ENCODE measurements around the gene HSD3B7.
"Not testable (repeated sequence)": the region's sequence is repeated elsewhere in the genome, so short reads cannot be mapped to it uniquely, and the experiment has no call there.

HSD3B7 gene

DNA sequence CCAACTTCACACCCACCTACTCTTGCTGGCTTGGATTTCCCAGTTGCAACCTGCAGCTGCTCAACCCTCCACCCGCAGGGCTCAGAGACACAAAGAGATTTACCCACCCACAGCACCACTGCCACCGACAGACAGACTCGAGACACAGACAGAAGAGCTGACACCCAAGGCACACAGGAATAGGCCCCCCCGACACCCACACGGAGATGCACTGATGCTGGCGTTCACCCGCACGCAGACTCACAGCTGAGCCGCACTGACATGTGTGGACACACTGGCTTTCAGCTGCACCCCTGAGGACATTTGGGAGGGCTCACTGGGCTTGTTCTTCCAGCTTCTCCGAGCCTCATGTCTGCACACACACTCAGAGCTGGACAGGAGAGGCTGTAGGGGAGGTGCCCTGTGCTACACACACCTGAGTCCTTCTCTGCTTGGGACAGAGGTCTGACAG lies 17.3 kb downstream of the HSD3B7 start:
- DNase-seq: no peak

DNA sequence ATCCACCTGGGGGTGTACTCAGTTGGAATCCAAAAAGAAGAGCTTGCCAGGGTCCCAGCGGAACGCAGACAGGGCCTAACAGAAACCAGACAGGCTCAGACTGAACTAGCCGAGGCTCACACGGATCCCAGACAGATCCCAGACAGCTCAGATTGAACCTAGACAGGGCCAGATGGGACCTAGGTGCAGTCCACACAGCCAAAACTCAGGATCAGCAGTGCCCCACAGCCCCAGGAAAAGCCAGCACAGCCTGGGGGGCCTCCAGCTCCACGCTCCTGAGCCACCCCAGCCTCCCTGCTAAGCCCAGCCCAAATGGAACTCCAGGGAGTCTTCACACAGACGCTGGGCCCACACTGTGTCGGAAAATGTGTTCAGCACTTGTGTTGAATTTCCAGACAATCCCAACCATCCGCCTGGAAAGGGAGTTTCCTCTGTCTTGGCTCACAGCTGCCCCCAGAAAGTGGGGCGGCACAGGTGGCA lies 17.9 kb downstream of the HSD3B7 start:
- no peak for DNase-seq

DNA sequence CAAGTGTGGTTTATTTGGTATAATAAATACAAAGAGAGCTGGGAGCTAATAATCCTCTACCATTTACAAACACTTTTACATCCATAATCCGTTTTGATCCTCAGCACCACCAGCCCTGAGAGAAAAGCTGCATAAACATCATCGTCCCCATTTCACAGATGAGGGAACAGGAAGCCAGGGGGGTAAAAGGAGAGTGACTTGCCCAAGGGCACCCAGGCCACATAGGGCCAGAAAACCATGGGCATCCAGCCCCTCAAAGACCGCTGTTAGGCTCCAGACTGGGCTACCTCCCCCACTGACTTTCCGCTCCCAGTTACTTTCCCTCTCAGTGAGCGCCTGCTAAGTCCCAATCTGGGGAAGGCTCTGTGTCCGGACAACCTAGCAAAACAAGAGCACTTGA lies 18.7 kb downstream of the HSD3B7 start:
- no peak for DNase-seq

DNA sequence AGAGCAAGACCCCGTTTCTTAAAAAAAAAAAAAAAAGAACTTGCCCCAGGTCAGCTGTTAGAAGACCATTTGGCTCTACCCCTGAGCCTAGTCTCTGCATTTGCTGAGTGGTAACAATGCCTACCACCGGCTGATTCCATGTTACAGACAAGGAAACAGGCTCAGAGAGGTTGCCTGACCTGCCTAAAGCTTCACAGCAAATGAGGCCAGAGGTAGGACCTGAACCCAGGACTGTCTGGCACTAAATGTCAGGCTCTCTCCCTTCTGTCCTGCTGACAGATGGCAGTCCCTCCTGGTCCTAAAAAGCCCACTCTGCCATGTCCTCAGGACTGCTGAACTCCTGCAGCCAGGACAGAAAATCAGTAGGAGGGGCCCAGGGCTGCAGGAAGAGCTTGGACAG lies 19.7 kb downstream of the HSD3B7 start:
- DNase-seq: no peak

DNA sequence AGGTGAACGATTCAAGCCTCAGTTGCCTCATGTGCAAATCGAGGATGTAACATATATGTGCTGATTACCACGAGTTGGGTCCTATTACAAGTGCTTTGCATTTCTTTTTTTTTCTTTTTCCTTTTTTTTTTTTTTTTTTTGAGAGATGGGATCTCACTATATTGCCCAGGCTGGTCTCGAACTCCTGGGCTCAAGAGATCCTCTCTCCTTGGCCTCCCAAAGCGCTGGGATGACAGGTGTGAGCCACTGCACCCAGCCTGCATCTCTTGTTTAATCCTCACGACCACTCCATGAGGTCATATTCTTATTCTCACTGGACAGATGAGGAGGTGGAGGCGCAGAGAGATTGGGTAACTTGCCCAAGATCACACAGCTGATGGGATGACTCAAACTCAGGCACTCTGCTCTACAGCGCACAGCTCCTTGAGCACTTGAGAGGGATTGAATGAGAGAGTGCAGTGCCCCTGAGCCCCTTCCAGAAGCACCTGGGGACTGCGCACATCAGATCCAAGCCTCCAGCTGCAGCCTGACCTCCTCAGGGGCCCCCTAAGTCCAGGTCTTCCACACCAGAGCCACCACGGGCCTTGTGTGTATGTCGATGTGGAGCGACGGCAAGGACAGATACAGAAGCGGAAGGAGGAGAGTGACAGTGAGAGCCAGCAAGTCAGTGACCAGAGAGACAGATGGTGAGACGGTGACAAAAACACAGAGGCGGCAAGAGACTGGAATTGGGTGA lies 20.5 kb downstream of the HSD3B7 start:
- no peak for DNase-seq

DNA sequence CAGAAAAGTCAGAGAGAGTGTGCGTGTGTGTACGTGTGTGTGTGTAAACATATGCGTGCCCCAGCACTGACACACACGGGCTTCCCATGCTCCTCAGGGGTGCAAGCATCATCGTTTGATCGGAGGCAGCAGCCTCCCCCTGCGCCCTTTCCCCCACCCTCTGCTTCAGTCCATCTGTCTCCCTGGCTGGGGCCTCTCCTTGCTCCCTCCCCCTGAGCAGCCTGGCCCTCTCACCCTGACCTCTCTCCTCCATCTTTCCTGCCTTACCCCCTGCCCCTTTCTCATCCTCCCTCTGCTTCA lies 21.0 kb downstream of the HSD3B7 start:
- DNase-seq: no peak

DNA sequence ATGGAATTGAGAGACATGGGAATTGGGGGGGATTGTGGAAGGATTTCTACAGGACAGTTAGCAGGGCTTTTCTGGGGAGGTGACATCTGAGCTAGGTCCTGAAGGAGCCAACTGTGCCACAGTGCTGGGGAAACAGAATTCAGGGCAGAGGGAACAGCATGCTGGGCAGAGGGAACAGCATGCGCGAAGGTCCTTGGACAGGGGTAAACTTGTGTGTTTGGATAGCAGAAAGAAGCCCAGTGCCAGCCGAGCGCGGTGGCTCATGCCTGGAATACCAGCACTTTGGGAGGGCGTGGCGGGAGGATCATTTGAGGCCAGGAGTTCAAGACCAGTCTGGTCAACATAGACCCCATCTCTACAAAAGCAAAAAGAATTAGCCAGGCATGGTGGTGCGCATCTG lies 21.6 kb downstream of the HSD3B7 start:
- DNase-seq: no peak

DNA sequence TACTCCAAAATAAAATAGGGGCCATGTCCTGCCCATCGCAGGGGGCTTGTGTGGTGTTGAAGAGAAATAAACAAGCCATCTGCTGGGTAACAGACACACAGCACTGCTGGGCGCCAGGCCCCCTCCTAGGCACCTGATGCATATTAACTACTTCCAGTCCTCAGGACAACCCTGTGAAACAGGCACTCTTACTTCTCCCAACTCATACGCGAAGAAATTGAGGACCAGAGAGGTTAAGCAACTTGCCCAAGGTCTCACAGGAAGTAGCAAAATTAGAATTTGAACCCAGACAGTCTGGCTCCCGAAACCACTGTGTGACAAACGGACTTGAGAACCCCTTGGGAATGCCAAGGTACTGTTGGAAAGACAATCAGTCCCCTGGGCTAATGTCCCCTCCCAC lies 22.7 kb downstream of the HSD3B7 start:
- DNase-seq: no peak

DNA sequence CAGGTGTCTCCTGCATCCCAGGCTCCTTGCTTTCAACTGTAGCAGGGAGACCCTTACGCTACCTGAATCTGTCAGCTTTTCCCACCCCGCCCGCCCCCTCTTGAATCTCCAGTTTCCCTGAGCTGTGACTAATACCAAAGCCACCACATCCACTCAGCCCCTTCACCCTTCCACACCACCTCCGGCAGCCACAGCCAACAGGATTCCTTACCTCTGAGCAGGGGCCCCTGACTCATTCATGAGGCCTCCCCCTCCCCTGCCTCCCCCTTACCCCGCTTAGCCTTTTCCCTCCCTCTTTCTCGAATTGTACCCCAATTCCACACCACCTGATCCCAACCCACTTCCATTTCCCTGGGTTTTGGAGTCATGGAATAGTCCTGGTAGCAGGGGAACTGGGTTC lies 23.1 kb downstream of the HSD3B7 start:
- DNase-seq: no peak

DNA sequence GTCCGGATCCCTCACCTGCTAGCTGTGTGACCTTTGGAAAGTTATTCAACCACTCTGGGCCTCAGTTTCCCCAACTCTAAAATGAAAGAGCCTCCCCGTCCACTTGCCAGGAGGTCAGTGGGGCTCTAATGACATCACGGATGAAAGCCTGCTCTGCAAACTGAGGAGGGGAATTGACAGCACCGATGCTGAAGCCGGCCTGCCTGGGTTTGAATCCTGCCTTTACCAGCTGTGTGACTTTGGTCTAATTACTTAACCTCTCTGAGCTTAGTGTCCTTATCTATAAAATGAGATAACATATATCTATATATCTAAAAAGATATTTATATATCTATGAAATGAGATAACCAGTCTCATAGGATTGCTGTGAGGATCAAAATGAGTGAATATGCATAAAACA lies 23.5 kb downstream of the HSD3B7 start:
- no peak for DNase-seq

DNA sequence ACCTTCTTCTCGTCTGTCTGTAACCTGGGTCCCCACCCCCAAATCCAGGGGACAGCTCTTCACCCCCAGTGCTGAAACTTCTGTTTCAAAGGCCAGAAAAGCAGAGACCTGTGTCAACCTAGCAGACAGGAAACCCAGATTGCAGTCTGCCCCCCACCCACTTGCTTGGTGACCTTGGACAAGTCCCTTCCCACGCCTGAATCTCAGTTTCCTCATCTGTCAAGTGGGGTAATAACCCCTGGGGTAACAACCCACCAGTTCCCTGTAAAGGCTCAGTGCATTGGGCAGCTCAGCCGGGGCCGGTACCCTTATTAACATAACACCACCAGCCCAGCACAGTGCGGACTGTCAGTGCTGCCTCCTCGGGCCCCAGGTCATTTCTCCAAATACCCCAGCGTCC lies 24.1 kb downstream of the HSD3B7 start:
- DNase-seq: no peak

DNA sequence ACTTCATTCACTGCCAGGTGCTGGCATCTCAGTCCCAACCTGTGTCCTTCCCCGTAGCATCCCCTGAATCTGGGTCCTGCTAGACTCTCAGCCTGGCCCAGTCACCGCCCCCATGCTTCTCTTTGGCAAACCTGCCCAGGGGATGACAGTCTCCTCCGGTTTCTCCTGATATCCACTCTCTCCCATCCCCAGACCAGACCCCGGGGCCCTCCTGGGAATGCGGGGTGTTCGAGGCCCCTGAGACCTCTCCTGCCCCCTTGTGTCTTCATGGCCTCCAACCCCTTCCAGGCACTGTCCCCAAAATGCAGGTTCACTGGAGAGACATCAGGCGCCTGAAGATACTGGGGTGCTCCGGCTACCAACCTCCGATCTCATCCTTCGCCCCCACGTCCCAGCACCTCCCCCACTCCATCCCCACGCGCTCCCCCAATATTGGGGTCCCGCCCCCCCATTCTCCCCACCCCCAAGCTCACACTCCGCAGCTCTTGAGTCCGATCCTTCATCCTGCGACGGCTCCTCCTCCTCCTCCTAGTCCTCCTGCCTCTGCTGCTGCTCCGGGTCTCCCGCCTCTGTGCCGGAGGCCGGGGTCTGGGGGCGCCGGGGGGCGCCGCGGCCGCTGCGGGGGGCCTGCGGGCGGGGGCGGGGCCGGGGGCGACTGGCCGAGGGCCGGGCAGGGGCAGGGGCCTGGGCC lies 25.0 kb downstream of the HSD3B7 start:
- no peak for DNase-seq

DNA sequence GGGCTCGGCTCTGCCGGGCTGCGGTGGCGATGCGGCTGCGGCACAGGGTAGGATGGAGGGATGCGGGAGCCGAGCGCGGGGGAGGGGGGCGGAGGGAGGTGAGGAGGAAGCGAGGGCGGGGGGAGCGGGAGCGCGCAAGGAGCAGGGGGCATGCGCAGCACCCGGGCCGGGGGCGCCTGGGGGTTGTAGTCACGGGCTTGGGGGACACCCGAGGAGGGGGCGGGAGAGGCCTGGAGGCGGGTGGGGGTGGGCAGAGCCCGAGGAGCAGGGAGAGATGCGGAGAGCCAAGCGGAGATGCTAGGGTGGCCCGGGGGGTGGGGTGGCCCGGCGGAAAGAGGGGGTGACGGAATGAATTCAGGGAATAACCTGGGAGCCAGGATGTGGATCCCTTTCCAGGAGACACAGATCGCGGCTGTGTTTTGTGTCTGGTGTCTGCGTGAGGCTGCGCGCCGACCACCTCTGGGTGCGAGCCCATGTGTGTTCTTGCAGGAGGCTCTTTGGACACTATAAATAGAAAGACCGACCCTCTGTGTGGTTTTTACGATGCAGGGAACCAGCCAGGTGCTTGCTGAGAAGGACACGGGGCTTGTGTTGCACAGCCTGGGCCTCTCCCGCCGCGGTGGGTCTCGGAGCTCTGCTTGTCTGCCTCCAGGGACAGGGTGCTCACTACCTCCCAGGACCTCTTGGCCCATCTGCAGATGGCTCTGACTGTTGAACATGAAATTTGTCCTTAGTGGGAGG lies 25.7 kb downstream of the HSD3B7 start, which contains the start of gene STX1B:
TSS of gene STX1B (minus strand) at position 54 of the 741 bp plus-strand sequence. CDS start 242 bp downstream, outside the sequence.
- no peak for DNase-seq

DNA sequence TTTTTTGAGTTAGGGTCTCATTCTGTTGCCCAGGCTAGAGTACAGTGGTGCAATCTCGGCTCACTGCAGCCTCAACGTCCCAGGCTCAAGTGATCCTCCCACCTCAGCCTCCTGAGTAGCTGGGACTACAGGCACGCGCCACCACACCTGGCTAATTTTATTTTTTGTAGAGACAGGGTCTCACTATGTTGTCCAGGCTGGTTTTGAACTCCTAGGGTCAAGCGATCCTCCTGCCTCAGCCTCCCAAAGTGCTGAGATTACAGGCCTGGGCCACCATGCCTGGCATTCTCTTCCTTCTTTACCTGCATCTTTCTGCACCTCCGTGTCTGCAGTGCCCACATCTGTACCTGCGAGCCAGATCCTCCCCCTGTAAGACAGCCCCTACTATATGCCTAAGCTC lies 26.8 kb downstream of the HSD3B7 start:
- DNase-seq: not testable (repeated sequence)

DNA sequence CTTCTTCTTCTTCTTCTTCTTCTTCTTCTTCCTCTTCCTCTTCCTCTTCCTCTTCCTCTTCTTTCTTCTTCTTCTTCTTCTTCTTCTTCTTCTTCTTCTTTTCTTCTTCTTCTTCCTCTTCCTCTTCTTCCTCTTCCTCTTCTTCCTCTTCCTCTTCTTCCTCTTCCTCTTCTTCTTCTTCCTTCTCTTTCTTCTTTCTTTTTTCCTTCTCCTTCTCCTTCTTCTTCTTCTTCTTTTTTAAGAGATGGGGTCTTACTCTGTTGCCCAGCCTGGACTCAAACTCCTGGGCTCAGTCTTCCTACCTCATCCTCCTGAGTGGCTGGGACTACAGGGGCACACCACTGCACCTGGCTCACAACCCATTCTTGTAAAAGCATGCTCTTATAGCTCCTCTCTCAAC lies 28.3 kb downstream of the HSD3B7 start:
- not testable (repeated sequence) for DNase-seq

DNA sequence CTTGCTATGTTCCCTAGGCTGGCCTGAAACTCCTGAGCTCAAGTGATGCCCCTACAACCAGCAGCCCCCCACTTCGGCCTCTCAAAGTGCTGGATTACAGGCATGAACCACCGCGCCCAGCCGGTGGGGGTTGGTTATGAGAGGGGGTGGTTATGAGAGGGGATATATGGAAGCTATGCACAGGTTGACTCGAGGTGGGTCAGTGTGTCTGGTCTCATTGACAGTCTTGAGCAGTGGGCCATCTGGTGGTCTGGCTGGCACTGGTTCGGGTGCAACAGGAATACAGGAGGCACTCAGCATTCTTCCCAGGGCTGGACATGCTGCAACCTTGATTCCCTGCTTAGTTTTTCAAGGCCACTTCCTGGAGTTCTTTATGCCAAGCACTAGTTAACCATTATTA lies 31.0 kb downstream of the HSD3B7 start:
- DNase-seq: no peak

DNA sequence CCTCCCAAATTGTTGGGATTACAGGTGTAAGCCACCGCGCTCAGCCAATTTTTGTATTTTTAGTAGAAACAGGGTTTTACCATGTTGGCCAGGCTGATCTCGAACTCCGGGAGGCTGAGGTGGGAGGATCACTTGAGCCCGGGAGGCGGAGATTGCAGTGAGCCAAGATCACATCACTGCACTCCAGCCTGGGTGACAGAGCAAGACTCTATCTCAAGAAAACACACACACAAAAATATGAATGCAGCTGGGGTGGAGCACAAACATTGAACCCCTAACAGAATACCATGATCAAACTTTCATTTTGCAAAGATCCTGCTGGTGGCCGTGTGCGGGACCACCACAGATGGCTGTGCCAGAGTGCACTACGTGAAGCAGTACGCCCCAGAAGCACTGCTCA lies 32.7 kb downstream of the HSD3B7 start:
- DNase-seq: not testable (repeated sequence)

DNA sequence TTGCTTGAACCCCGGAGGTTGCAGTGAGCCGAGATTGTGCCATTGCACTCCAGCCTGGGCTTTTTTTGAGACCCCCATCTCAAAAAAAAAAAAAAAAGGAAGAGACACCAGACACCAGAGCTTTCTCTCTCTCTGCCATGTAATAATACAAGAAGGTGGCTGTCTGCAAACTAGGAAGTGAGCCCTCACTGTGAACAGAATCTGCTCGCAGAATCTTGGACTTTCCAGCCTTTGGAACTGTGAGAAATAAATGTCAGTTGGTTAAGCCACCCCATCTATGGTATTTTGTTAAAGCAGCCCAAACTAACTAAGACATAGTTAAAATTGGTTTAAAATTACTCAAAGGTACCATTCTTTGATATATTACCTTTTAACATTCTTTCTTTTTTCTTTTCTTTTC lies 35.5 kb downstream of the HSD3B7 start:
- DNase-seq: no peak

DNA sequence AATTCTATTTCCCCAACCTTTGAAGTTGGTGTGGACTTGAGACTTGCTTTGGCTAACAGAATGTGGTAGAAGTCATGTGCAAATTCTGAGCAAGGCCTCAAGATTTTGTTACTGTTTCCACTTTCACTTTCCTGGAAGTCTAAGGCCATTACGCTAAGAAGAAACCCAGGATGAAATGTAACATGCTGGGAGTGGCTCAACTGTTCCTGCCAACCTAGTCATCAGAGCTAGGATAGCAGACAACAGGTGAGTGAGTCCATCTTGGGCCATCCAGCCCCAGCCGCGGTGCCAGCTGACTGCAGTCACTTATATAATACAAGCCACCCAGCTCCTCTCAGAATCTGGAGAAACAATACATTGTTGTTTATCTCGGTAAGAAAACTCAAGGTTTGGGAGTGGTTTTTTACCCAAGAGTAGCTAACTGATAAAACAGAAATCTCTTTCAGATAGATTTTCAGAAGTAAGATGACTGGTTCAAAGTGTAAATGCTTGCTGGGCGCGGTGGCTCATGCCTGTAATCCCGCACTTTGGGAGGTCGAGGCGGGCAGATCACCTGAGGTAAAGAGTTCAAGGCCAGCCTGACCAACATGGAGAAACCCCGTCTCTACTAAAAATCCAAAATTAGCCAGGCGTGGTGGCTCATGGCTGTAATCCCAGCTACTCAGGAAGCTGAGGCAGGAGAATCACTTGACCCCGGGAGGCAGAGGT lies 37.7 kb downstream of the HSD3B7 start:
- no peak for DNase-seq

DNA sequence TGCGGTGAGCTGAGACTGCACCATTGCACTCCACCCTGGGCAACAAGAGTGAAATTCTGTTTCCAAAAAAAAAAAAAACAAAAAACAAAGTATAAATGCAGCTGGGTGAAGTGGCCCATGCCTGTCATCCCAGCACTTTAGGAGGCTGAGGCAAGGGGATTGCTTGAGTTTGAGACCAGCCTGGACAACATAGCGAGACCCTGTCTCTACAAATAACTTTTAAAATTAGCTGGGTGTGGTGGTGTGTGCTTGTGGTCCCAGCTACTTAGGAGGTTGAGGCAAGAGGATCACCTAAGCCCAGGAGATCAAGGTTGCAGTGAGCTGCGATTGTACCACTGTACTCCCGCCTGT lies 38.2 kb downstream of the HSD3B7 start:
- no peak for DNase-seq

DNA sequence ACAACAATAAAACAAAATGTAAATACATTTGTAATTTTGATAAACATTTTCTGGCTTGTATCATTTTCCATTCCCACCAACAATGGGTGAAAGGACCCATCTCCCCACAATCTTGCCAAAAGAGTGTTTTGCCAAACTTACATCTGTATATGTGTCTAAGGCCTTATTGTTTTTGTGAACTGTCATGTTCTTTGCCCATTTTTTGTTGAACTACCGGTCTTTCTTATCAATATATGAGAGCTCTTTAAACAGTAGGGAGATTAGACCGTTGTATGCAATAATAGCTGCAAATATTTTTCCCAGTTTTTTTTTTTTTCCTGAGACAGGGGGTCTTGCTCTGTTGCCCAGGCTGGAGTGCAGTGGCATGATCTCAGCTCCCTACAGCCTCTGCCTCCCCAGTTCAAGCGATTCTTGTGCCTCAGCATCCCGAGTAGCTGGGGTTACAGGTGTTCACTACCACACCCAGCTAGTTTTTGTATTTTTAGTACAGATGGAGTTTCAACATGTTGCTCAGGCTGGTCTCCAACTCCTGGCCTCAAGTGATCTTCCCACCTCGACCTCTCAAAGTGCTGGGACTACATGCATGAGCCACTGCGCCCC lies 38.7 kb downstream of the HSD3B7 start:
- DNase-seq: no peak

DNA sequence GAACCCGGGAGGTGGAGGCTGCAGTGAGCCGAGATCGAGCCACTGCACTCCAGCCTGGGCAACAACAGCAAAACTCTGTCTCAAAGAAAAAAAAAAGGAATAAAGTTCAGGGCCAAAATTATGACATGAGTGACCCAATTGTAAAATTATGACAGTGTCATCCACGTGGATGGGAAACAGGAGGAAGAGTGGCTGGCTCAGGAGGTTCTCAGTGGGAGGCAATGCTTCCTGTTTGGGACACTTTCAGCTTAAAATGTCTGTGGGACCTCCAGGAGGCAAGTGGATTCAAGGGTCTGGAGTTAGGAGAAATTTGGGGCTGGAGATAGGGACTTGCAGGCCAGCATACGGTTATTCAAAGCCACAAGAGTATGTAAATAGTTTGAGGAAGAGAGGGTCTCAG lies 40.3 kb downstream of the HSD3B7 start:
- no peak for DNase-seq

DNA sequence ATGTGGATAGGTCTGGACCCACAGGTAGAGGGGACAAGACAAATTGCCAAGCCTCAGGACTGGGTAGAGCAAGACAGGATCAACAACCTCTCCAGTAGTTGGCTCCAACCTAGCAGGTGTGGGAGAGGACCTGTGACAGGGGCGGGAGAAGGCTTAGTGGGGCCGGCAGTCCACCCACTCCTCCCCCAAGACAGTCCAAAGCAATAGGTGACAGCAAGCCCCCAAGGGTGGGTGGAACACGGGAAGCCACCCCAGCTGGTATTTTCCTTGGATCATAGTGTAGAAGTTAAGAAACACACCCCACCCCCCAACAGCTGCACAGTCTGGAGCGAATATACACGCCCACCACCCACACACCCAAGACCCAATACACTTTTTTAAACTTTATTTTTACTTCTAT lies 44.3 kb downstream of the HSD3B7 start:
- DNase-seq: no peak
